Lower leg skin (tissue), 4 donors: ENCODE measurements around the gene AVEN. TPM values are rescaled to one million over a fixed set of nuclear protein-coding genes. Genes with fewer than 3 reads are reported as not detected.

Experiments
- DNase-seq, 2 donors: peaks; one replicate each; pipeline ENCODE4 v3.0.0-alpha.2; 2019; ENCODE audit warnings: low spot score in 2 of 2
- H3K4me3 ChIP-seq: fragments of 200-600 bp; sonication (generic); 2 replicates; pipeline ENCODE4 v1.5.1; 2017; ENCODE audit warnings: mild to moderate bottlenecking, low read depth; ENCODE audit not compliant: poor library complexity, severe bottlenecking
- POLR2A ChIP-seq, 2 donors: fragments of 450-650 bp; IDR thresholded peaks; one replicate each; pipeline ENCODE4 v1.6.1; 2016 to 2017; ENCODE audit warnings: antibody characterized with exemption in 2 of 2, mild to moderate bottlenecking in 1 of 2, moderate library complexity in 1 of 2
- WGBS, 2 donors: methylation state at CpG; one replicate each; pipeline ENCODE4 v1.1.5; 2018; 5-methylcytosine and 5-hydroxymethylcytosine counted together
- intact Hi-C: fragments of 100-400 bp; cut with DNase I; formaldehyde crosslinking; loops from one replicate; pipeline ENCODE4 v1.15.0; 2023; ENCODE audit warnings: low total_unique reads
- total RNA-seq, 4 donors: library from RNA; depleted of rRNA; stranded (reverse); fragments of >200 nt; gene quantifications; one replicate each; pipeline ENCODE4 v1.1.0, GENCODE V29; 2016
- TF ChIP-seq, protein P1 (sequence below), 3 donors: fragments of 450-650 bp; IDR thresholded peaks; one replicate each; pipeline ENCODE4 v1.5.1; 2016; ENCODE audit warnings: antibody characterized with exemption in 3 of 3, mild to moderate bottlenecking in 3 of 3, moderate library complexity in 2 of 3

The AVEN gene
- total RNA-seq, 4 donors from 2014 or later = 9.7 to 17.0 (median 12.9) TPM

DNA sequence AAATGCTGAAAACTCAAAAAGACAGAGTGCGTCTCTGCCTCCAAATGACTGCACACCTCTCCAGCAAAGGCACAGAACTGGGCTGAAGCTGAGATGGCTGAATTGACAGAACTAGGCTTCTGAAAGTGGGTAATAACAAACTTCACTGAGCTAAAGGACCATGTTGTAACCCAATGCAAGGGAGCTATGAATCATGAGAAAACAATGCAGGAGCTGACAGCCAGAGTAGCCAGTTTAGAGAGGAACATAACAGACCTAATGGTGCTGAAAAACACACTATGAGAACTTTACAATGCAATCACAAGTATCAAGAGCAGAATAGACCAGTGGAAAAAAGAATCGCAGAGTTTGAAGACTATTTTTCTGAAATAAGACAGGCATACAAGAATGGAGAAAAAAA, 10.1 kb upstream of the AVEN start:
- 98 to 100% methylated on average over 2 of the region's 2 CpGs for WGBS, 2 donors
- no peak for TF ChIP-seq POLR2A (IDR thresholded peaks at IDR 0.05)
- TF ChIP-seq, protein P1, sequence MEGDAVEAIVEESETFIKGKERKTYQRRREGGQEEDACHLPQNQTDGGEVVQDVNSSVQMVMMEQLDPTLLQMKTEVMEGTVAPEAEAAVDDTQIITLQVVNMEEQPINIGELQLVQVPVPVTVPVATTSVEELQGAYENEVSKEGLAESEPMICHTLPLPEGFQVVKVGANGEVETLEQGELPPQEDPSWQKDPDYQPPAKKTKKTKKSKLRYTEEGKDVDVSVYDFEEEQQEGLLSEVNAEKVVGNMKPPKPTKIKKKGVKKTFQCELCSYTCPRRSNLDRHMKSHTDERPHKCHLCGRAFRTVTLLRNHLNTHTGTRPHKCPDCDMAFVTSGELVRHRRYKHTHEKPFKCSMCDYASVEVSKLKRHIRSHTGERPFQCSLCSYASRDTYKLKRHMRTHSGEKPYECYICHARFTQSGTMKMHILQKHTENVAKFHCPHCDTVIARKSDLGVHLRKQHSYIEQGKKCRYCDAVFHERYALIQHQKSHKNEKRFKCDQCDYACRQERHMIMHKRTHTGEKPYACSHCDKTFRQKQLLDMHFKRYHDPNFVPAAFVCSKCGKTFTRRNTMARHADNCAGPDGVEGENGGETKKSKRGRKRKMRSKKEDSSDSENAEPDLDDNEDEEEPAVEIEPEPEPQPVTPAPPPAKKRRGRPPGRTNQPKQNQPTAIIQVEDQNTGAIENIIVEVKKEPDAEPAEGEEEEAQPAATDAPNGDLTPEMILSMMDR (IDR thresholded peaks at IDR 0.05) = no peak
- intact Hi-C loops = no loop called here
- DNase-seq = no peak
- H3K4me3 ChIP-seq = no peak overlapping the region

DNA sequence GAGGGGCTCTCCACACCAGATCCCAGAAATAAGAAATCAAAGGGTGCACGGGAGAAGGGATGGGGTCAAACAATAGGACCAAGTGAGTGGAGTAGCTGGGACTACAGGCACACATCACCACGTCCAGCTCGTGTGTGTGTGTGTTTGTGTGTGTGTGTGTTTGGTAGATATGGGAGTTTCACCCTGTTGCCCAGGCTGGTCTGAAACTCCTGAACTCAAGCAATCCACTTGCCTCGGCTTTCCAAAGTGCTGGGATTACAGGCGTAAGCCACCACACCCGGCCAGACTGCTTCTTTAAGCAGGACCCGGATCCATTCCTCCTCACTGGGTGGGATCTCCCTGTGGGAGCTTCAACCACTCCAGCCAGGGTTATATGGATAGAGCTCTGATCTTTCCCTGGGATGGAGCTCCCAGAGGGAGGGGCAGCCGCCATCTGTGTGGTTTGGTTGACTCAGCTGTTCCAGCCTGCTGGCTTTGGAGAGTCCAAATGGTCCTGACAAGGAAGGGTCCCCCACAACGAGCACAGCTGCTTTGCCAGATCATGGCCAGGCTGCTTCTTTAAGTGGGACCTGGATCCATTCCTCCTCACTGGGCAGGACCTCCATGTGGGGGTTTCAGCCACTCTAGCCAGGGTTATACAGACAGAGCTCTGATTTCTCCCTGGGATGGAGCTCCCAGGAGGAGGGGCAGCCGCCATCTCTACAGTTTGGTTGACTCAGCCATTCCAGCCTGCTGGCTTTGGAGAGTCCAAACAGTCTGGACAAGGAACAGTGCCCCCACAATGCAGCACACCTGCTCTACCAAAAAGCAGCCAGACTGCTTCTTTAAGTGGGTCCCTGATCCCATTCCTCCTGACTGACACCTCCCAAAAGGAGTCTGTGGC, 9.1 kb upstream of the AVEN start:
- no peak overlapping the region for H3K4me3 ChIP-seq
- 75 to 77% methylated on average over 10 of the region's 10 CpGs for WGBS, 2 donors
- intact Hi-C loops = no loop called here
- no peak for TF ChIP-seq POLR2A (IDR thresholded peaks at IDR 0.05)
- TF ChIP-seq, protein P1 (IDR thresholded peaks at IDR 0.05) = no peak
- DNase-seq = no peak

DNA sequence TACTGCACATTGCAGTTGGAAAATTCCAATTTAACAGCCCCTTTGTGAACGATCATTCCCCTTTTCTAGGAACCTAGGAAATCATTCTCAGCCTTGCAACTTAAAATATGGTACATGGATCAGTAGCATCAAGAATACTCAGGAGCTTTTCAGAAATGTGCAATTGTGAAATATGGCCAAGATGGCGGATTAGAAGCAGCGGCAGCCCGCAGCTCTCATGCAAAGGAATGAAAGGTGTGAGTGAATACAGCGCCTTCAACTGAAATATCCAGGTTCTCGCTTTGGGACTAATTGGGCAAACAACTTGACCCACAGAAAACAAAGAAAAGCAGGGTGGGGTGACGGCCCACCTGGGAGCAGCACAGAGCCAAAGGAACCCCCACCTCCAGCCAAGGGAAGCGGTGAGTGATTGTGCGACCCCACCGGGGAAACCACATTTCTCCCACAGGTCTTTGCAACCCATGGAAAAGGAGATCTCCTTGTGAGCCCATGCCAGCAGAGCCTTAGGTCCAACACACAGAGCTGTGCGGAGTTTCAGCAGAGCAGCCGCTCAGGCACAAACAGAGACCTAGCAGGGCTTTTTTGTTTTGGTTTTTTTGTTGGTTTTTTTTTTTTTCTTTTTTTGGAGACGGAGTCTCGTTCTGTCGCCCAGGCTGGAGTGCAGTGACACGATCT, 7.6 kb upstream of the AVEN start:
- TF ChIP-seq, protein P1 (IDR thresholded peaks at IDR 0.05) = no peak
- TF ChIP-seq POLR2A (IDR thresholded peaks at IDR 0.05) = no peak
- intact Hi-C loops = no loop called here
- H3K4me3 ChIP-seq = no peak overlapping the region
- DNase-seq = no peak
- WGBS, 2 donors = 93 to 94% methylated on average over 16 of the region's 16 CpGs

DNA sequence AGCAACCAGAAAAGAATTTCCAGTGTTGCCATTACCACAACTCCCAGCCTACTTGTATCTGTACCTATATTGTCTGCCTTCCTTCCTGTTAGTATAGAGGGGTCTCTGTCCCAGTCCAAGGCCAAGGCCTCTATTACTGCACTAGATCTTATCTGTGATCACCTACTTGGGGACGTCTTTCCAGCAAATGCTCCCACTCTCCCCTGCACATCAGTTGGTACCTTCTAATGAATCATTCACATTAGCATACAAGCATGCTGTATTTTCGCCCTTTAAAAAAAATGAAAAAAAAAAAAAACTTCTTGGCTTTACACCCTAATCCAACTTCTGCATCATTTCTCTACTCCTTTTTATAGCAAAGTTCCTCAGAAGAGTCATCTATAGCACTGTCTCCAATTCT, 4.8 kb upstream of the AVEN start:
- TF ChIP-seq POLR2A (IDR thresholded peaks at IDR 0.05) = no peak
- TF ChIP-seq, protein P1 (IDR thresholded peaks at IDR 0.05) = no peak
- no peak overlapping the region for H3K4me3 ChIP-seq
- DNase-seq = no peak
- 52 to 55% methylated on average over 2 of the region's 2 CpGs for WGBS, 2 donors
- intact Hi-C loops = no loop called here

DNA sequence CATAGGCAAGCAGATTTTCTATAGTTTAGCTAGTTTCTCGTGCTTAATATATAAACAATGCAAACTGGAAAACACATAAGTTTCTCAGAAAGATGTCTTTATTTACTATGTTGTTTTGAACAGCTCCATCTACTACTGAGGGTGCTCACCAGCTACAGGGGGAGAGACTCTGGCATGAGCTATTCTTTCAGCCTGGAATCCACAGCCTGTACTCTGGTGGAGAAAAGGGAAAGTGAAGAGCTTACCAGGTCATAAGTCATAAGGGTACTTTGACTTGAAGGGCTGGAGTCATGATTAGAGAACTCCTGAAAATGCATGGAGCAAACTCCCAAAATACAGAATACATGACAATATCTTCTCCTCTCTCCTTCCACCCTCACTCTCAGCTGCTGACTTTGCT, 4.4 kb upstream of the AVEN start:
- 67 to 78% methylated on average over 1 of the region's 1 CpG for WGBS, 2 donors
- intact Hi-C loops = no loop called here
- no peak overlapping the region for H3K4me3 ChIP-seq
- no peak for DNase-seq
- no peak for TF ChIP-seq POLR2A (IDR thresholded peaks at IDR 0.05)
- TF ChIP-seq, protein P1 (IDR thresholded peaks at IDR 0.05) = no peak
